Muscle of leg (tissue), 11 donors: ENCODE results near the gene GJB6. TPM values are rescaled to one million over a fixed set of nuclear protein-coding genes. Genes with fewer than 3 reads are reported as not detected.

Experiments
- DNase-seq: peaks from one replicate; pipeline ENCODE4 v3.0.0; 2013
- H3K27ac ChIP-seq: one replicate; pipeline ENCODE4 v1.5.1; 2013; ENCODE audit warnings: mild to moderate bottlenecking, low read length, control low read depth
- H3K27me3 ChIP-seq: one replicate; pipeline ENCODE4 v1.6.1; 2013; ENCODE audit warnings: low read length; ENCODE audit not compliant: control insufficient read depth, insufficient read depth
- H3K36me3 ChIP-seq: one replicate; pipeline ENCODE4 v1.6.1; 2013; ENCODE audit warnings: low read length; ENCODE audit not compliant: control insufficient read depth, insufficient read depth
- H3K4me1 ChIP-seq: one replicate; pipeline ENCODE4 v1.6.1; 2013; ENCODE audit warnings: low read length; ENCODE audit not compliant: control insufficient read depth, insufficient read depth
- H3K4me3 ChIP-seq: one replicate; pipeline ENCODE4 v1.5.1; 2013; ENCODE audit warnings: low read length, control low read depth
- H3K9me3 ChIP-seq: replicated peaks from 2 replicates; pipeline ENCODE4 v1.6.1; 2013; ENCODE audit warnings: low read depth, low read length; ENCODE audit not compliant: control insufficient read depth
- WGBS: methylation state at CpG from one replicate; pipeline ENCODE4 v1.1.5; 2013; ENCODE audit warnings: missing lambda C conversion rate; ENCODE audit not compliant: insufficient coverage; 5-methylcytosine and 5-hydroxymethylcytosine counted together
- polyA plus RNA-seq, 8 donors: library from polyadenylated mRNA; unstranded; fragments of 120-200 nt; gene quantifications; one replicate each; pipeline versions ENCODE4 v1.2.1 to v1.2.3, GENCODE V29; 2013; ENCODE audit warnings: inconsistent platforms in 1 of 8, low replicate concordance in 1 of 8; ENCODE audit not compliant: insufficient read length in 8 of 8, insufficient read depth in 1 of 8
- total RNA-seq: library from RNA; stranded (reverse); fragments of 120-200 nt; gene quantifications from one replicate; pipeline ENCODE4 v1.2.4, GENCODE V29; 2013

GJB6 gene
- total and polyA plus RNA-seq, 9 donors: 0.04 to 10.3 (median 0.21) TPM; not detected in 5

DNA sequence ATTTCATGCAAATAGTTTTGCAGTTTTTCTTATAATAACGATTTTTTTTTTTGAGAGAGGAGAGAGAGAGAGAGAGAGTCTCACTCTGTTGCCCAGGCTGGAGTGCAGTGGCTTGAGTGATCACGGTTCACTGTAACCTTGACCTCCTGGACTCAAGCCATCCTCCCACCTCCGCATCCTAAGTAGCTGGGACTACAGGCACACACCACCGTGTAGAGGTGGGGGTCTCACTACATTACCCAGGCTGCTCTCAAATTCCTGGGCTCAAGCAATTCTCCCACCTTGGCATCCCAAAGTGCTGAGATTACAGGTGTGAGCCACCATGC lies 26.8 kb upstream of the GJB6 start:
- Histone ChIP-seq H3K9me3 (no peaks in the 10 kb centered on the region), H3K4me1 (no peaks in the 10 kb centered on the region), H3K4me3 (no peak overlapping the region), H3K27ac (no peak overlapping the region), H3K36me3 (no peaks in the 10 kb centered on the region), H3K27me3 (no peaks in the 10 kb centered on the region)
- 59% methylated on average over 2 of the region's 4 CpGs for WGBS
- DNase-seq: no peak

DNA sequence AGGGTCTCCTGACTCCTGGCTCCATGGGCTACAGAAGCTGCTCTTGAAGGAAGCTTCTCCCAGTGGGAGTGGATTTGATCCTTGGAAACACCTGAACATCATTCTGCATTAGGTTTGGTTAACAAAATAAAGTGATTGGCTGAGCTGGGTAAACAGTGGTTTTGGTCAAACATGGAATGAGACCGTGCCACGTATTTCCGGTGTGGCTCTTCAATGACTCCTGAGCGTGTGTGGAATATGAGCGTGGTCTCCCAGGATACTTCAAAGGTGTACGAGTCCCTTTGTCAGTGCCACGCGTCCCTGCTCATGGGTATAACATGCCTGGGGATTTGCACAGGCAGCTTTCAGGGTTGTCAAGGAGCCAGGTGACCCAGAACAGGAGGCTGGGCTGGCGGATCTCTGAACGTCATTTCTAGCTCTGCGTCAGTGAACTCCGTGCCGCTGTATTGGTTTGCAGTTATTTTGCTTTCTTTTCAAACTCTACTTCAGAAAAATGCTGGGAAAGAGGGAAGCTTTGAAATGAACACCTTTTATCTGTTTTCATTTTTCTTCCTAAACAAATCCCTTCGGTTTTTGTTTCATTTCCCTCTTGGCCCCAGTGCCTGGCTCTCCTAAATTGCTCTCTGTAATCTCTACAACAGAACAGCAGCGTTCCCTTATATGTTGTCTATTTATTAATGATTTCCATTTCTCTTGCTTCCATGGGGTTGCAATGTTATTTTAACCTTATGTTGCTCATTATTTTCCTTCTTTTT lies 26.3 kb upstream of the GJB6 start:
- WGBS: 81% methylated on average over 10 of the region's 15 CpGs
- Histone ChIP-seq H3K4me1 (no peaks in the 10 kb centered on the region), H3K9me3 (no peaks in the 10 kb centered on the region), H3K27ac (no peak overlapping the region), H3K27me3 (no peaks in the 10 kb centered on the region), H3K4me3 (no peak overlapping the region), H3K36me3 (no peaks in the 10 kb centered on the region)
- peak; percentile 11 for DNase-seq

DNA sequence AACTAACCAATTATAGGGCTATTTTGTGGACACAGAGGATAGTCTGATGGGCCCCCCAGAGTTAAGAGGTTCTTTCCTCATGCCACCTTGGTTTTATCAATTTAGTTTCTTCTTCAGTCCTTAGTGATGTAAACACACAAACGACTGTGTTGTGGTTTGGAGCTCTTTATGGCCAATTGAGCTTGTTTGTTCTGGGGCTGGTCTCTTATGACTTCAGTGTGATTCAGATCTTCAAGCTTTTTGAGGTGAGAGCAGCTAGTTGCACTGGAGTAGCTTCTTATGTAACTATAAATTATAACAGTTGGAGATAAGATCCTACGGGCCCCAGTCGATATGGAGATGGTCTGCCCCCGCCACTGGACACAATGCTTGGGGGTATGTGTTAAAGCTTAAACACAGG lies 22.0 kb upstream of the GJB6 start:
- H3K36me3 ChIP-seq: no peaks in the 10 kb centered on the region
- no CpG with 5 or more reads among the region's 4 CpGs for WGBS
- H3K4me3 ChIP-seq: no peak overlapping the region
- no peaks in the 10 kb centered on the region for H3K27me3 ChIP-seq
- no peaks in the 10 kb centered on the region for H3K4me1 ChIP-seq
- no peak for DNase-seq
- H3K9me3 ChIP-seq: no peaks in the 10 kb centered on the region
- H3K27ac ChIP-seq: no peak overlapping the region

DNA sequence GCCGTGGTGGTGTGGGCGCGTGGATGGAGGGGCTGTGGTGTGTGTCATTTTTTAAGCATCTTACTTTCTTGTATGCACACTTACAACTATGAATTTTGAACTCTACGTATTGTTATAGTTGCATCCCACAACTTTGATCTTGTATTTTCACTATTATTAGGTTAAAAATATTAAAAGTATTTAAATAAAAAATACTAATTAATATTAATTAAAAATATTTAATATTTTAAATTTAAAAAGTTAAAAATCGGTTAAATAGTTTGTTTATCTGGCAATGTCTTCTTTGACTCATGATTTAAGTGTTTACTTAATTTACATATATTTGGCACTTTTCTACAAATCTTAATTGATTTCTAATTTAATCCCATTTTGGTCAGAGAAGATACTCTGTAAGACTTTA lies 17.8 kb upstream of the GJB6 start:
- H3K27ac ChIP-seq: no peak overlapping the region
- no CpG with 5 or more reads among the region's 5 CpGs for WGBS
- no peak overlapping the region for H3K4me3 ChIP-seq
- no peaks in the 10 kb centered on the region for H3K36me3 ChIP-seq
- no peaks in the 10 kb centered on the region for H3K9me3 ChIP-seq
- DNase-seq: no peak
- peaks cover 3% of the 10 kb centered on the region for H3K27me3 ChIP-seq
- H3K4me1 ChIP-seq: no peaks in the 10 kb centered on the region

DNA sequence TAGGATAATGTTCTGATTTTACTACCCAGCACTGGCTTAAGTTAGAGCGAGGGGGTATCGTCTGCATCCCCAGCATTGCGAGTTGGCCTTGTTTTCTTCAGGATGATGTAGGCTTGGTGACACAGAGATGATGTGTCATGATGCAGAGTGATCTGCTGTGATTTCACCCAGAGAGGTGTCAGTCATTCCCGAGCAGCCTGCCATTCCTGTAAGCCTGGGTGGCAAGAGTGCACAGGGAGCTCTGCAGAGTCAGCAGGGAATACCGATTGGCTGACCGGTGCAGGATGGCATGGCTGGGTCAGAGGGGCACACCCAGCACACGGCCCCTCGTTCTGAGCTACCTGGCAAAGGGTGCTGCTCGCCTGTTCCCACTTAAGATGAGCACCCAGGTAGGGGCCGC lies 15.8 kb upstream of the GJB6 start:
- H3K4me1 ChIP-seq: no peaks in the 10 kb centered on the region
- no peaks in the 10 kb centered on the region for H3K9me3 ChIP-seq
- peaks cover 3% of the 10 kb centered on the region for H3K27me3 ChIP-seq
- DNase-seq: no peak
- WGBS: 88% methylated on average over 10 of the region's 10 CpGs
- no peak overlapping the region for H3K27ac ChIP-seq
- H3K4me3 ChIP-seq: no peak overlapping the region
- no peaks in the 10 kb centered on the region for H3K36me3 ChIP-seq

DNA sequence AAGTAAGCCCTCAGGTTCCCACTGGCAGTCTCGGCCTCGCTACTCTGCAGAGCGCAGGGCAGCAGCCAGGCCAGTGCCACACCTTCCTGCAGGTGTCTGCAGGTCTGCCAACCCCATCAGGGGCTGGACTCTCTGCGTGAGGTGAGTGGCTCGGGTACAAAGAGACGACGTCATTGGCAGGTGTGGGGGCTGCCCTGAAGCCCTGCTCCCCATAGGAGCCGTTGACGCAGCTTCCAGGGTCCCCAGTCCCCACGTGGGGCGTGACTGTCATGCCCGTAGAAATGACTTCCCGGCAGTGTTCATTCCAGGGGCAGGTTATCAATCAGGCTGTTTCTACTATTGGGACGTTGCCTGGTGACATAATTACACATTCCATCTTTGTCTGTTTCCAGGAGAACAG lies 15.3 kb upstream of the GJB6 start:
- no peaks in the 10 kb centered on the region for H3K9me3 ChIP-seq
- peaks cover 3% of the 10 kb centered on the region for H3K27me3 ChIP-seq
- no peak for DNase-seq
- no peak overlapping the region for H3K4me3 ChIP-seq
- H3K27ac ChIP-seq: no peak overlapping the region
- H3K4me1 ChIP-seq: no peaks in the 10 kb centered on the region
- 67% methylated on average over 13 of the region's 14 CpGs for WGBS
- H3K36me3 ChIP-seq: no peaks in the 10 kb centered on the region

DNA sequence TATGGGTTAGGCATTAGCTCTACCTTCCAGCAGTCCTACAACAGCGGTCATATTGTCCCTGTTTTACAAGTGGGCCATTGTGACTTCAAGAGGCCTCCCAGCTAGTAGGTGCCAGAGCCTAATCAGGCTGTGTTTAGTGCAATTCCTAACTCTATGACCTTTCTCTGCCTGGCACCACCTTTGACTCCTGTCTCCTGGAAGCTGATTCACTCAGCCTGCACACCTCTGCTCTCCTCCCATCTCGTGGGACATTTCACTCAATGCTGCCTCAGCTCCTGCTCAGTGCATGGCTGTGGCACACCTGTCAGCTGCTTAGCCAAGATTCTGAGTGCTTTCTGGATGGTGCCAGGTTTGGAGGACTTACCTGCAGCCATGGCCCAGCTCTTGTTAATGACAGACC lies 9.5 kb upstream of the GJB6 start:
- WGBS: 79% methylated on average over 2 of the region's 2 CpGs
- Histone ChIP-seq H3K9me3 (no peaks in the 10 kb centered on the region), H3K27ac (no peak overlapping the region), H3K27me3 (peaks cover 6% of the 10 kb centered on the region), H3K4me3 (no peak overlapping the region), H3K36me3 (no peaks in the 10 kb centered on the region), H3K4me1 (no peaks in the 10 kb centered on the region)
- DNase-seq: no peak

DNA sequence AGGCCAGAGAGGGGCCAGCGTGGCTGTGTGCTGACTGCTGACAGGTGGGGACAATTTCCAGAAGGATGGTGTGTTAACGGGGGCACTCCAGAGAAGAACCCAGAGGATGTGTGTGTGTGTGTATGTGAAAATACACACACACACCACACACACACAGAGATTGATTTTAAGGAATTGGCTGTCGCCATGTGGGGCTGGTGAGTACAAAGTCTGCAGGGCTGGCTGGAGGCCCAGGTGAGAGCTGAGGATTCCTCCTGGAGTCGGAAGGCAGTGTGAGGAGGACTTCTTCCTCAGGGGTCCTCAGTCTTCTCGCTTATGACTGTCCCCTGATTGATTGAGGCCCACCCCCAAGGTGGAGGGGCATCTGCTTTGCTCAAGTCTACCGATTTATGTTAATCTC lies 7.6 kb upstream of the GJB6 start:
- Histone ChIP-seq H3K27ac (no peak overlapping the region), H3K4me1 (no peaks in the 10 kb centered on the region), H3K9me3 (no peaks in the 10 kb centered on the region), H3K27me3 (peaks cover 7% of the 10 kb centered on the region), H3K36me3 (no peaks in the 10 kb centered on the region), H3K4me3 (no peak overlapping the region)
- DNase-seq: no peak
- WGBS: 69% methylated on average over 2 of the region's 6 CpGs

DNA sequence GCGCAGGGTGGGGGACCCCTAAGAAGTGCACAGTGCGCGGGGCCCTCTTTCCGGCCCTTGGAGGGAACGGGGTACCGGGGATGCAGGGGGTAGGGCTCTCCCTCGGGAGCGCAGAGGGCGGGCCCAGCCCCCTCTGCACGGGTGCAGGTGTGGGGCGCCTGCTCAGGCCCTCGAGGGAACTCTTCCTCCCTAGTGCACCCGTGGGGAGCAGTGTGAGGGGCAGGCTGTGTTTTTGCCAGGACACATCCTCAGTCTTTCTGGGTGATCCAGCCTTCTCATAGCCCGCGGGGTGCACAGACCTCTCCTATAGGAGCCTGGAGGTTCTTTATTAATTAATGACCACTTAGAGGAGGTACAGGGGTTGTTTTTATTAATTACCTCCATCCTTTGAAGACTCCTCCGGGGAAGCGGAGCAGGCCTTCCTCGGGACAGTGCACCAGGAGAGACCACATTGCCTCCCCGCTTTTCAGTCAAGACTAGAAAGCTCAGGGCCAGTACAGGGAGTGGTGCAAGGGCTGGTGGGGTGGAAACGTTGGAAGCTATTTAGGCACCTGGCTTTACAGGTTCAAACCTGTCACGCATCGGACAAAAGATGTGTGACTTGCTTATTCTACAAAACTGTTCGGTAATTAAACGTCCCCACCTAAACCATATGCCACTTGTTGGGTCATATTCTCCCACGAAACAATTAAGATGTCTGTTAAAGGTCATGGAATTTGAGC lies 598 bp upstream of the GJB6 start:
- Histone ChIP-seq H3K36me3 (no peaks in the 10 kb centered on the region), H3K4me1 (peaks cover 15% of the 10 kb centered on the region), H3K27ac (no peak overlapping the region), H3K4me3 (no peak overlapping the region), H3K9me3 (no peaks in the 10 kb centered on the region), H3K27me3 (peaks cover 41% of the 10 kb centered on the region)
- DNase-seq: no peak
- WGBS: 22% methylated on average over 3 of the region's 25 CpGs

DNA sequence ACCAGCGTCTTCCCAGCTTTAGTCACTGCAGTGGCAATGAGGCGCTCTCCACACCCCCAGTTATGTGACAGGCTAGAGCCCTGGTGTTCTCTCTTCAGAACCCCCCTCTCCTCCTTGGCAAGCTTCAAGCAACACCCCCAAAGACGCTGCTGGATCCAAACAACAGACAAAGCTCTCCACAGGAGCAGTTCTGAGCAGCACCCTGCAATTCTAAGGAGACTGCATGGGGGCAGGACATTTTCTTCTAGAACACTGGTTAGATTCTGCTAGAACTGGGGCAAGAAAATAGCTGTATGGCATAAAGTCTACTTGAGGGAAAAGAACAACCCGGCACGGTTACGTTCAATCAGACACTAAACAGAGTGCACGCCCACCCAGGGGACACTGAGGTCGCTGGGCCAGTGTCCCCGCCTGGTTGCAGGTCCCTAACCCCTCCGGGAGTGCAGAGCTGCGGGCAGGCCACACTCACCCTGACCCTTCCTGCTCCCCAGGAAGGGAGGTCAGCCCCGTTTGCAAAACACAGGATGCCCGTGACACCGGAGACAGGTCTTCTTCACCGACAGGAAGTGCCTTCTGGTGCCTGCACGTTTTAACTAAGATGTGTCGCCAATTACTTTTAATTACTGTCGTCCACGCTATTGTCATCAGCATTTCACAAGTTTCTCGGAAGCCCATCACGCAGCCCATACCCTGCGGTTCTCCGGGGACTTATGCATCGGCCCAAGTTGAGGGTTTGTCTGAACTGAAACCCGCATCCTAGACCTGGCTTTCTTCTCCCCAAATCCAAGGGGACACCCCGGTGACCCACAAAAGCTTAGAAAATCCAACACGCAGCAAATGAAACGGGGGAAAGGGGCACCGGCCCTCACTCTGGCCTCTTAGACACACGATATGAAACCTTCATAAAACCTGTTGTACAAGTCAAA lies 943 bp downstream of the GJB6 start:
- WGBS: 13% methylated on average over 29 of the region's 30 CpGs
- no peaks in the 10 kb centered on the region for H3K9me3 ChIP-seq
- no peak overlapping the region for H3K4me3 ChIP-seq
- peaks cover 15% of the 10 kb centered on the region for H3K4me1 ChIP-seq
- H3K27me3 ChIP-seq: peaks cover 48% of the 10 kb centered on the region
- H3K36me3 ChIP-seq: no peaks in the 10 kb centered on the region
- H3K27ac ChIP-seq: no peak overlapping the region
- no peak for DNase-seq
